K562 (cell line): ENCODE data around the gene GRIPAP1. TPM values are rescaled to one million over a fixed set of nuclear protein-coding genes. Genes with fewer than 3 reads are reported as not detected.

Experiments
- ARID3B ChIP-seq: fragments of 250-450 bp; sonication (Bioruptor Pico); IDR thresholded peaks from 2 replicates; pipeline ENCODE4 v1.4.0; 2020; ENCODE audit warnings: borderline replicate concordance
- BRD9 ChIP-seq: fragments of 450-650 bp; IDR thresholded peaks from 2 replicates; pipeline ENCODE4 v1.6.1; 2018; ENCODE audit warnings: low read depth; ENCODE audit not compliant: partially characterized antibody
- ETV1 ChIP-seq: fragments of 450-650 bp; conservative IDR thresholded peaks from 2 replicates; pipeline ENCODE4 v1.6.1; 2016; ENCODE audit warnings: missing genetic modification characterization, control low read depth, low read depth, missing compliant biosample characterization
- FOSL1 ChIP-seq: fragments of 200-800 bp; sonication (Bioruptor generic); conservative IDR thresholded peaks from 2 replicates; pipeline ENCODE4 v1.6.1; 2016; ENCODE audit warnings: missing genetic modification characterization, missing compliant biosample characterization
- HOXB6 ChIP-seq: fragments of 250-450 bp; sonication (Bioruptor Pico); IDR thresholded peaks from 2 replicates; pipeline ENCODE4 v1.5.1; 2022; ENCODE audit warnings: mild to moderate bottlenecking, borderline replicate concordance
- MEIS2 ChIP-seq: fragments of 450-650 bp; IDR thresholded peaks from 2 replicates; pipeline ENCODE4 v1.6.1; 2014; ENCODE audit warnings: mild to moderate bottlenecking; ENCODE audit not compliant: partially characterized antibody
- MITF ChIP-seq: IDR thresholded peaks from 2 replicates; pipeline ENCODE4 v1.6.1; 2014; ENCODE audit warnings: antibody characterized with exemption
- PHB2 ChIP-seq: fragments of 450-650 bp; IDR thresholded peaks from 2 replicates; pipeline ENCODE4 v1.6.1; 2017; ENCODE audit warnings: low read depth
- PREB ChIP-seq: sonication (generic); formaldehyde crosslinking; IDR thresholded peaks from 2 replicates; pipeline ENCODE4 v1.8.1; 2023; ENCODE audit warnings: mild to moderate bottlenecking, missing genetic modification reagents
- SAP30 ChIP-seq: fragments of 200-600 bp; sonication (generic); IDR thresholded peaks from 2 replicates; pipeline ENCODE4 v1.6.1; 2012; ENCODE audit warnings: borderline replicate concordance, low read depth, mild to moderate bottlenecking, moderate library complexity, low read length, control low read depth, inconsistent platforms; ENCODE audit not compliant: insufficient read depth, poor library complexity, severe bottlenecking
- SFPQ ChIP-seq: fragments of 200-400 bp; formaldehyde crosslinking; IDR thresholded peaks from 2 replicates; pipeline ENCODE4 v1.6.1; 2017; ENCODE audit warnings: mild to moderate bottlenecking, low read depth, low read length, moderate library complexity
- SUPT5H ChIP-seq: fragments of 450-650 bp; IDR thresholded peaks from 2 replicates; pipeline ENCODE4 v1.6.1; 2016
- TSC22D4 ChIP-seq: fragments of 450-650 bp; IDR thresholded peaks from 2 replicates; pipeline ENCODE4 v1.6.1; 2016; ENCODE audit warnings: missing genetic modification characterization, missing biosample characterization, control low read depth
- TSHZ1 ChIP-seq: fragments of 250-450 bp; sonication (Bioruptor Pico); IDR thresholded peaks from 2 replicates; pipeline ENCODE4 v1.4.0; 2020; ENCODE audit warnings: mild to moderate bottlenecking, moderate library complexity
- ZEB2 ChIP-seq: fragments of 450-650 bp; IDR thresholded peaks from 2 replicates; pipeline ENCODE4 v1.6.1; 2016
- ZFP36 ChIP-seq: fragments of 150-350 bp; IDR thresholded peaks from 2 replicates; pipeline ENCODE4 v1.6.1; 2018; ENCODE audit warnings: low read length, low read depth; ENCODE audit not compliant: partially characterized antibody
- ZNF12 ChIP-seq: sonication (generic); formaldehyde crosslinking; IDR thresholded peaks from 2 replicates; pipeline ENCODE4 v1.4.0; 2020; ENCODE audit warnings: mild to moderate bottlenecking, missing genetic modification reagents
- ZNF551 ChIP-seq: fragments of 250-450 bp; sonication (Bioruptor Pico); IDR thresholded peaks from 2 replicates; pipeline ENCODE4 v1.5.0; 2021; ENCODE audit warnings: mild to moderate bottlenecking, moderate library complexity
- polyA plus RNA-seq, 8 experiments: library from polyadenylated mRNA; depleted of rRNA in 4 of 8; stranded (reverse) in 5 of 8; unstranded in 3 of 8; fragments of >200 nt; fragmentation: Nextera tagmentation in 2 of 8; fragmentation: Illumina TruSeq in 1 of 8; extraction: Ambion mirVana in 2 of 8; extraction: Trizol in 1 of 8; gene quantifications; 2 replicates each; pipeline versions ENCODE4 v1.2.1 to v1.2.3, GENCODE V29; 2011 to 2014; ENCODE audit warnings: inconsistent platforms in 1 of 8, missing spikeins in 1 of 8
- total RNA-seq, 7 experiments: library from RNA; depleted of rRNA in 6 of 7; stranded (reverse); fragments of >200 nt in 6 of 7; fragmentation: Illumina TruSeq in 2 of 7; extraction: Trizol in 2 of 7; gene quantifications; 2 replicates each; pipeline versions ENCODE4 v1.2.1 to v1.2.3, GENCODE V29; 2011 to 2021; ENCODE audit warnings: low replicate concordance in 1 of 7

GRIPAP1 gene
- total and polyA plus RNA-seq, 9 of the 15 experiments (the other 6 are each of a cell fraction or from before 2014, with no cell fraction given): 4.1 to 41.6 (median 24.0) TPM

GRCh38 chrX:48957827-48958634 is 44.0 kb downstream of the GRIPAP1 start (continued):
- TF ChIP-seq HOXB6 (no peak), TSC22D4 (tag) (no peak), MEIS2 (peak; percentile 80), ARID3B (CRISPR knock-in tag) (no peak), ZEB2 (no peak), ZFP36 (no peak), TSHZ1 (CRISPR knock-in tag) (no peak), ZNF12 (CRISPR knock-in tag) (no peak), ETV1 (tag) (peak; percentile 85), SFPQ (no peak), SUPT5H (peak; percentile 77), FOSL1 (tag) (peak; percentile 18; the same call in 1 of the 2 replicates), BRD9 (no peak), SAP30 (no peak), PHB2 (no peak), MITF (no peak), PREB (CRISPR knock-in tag) (no peak), ZNF551 (CRISPR knock-in tag) (no peak)
